Activated T-cell treated with anti-CD3 and anti-CD28 coated beads, Interleukin-2, amount 50 U/mL, for 4 hours (primary cell): ENCODE measurements around the gene TBRG4. TPM values are rescaled to one million over a fixed set of nuclear protein-coding genes. Genes with fewer than 3 reads are reported as not detected.

Source experiments
- ATAC-seq, 2 donors: fragments of 200-7000 bp; cut with Tn5 transposase; one replicate each; pipeline ENCODE4 v1.10.0; 2021
- DNase-seq: peaks from one replicate; pipeline ENCODE4 v3.0.0-alpha.2; 2020
- H3K27me3 Mint-ChIP-seq: one replicate; pipeline ENCODE4 v1.8.0; 2021; ENCODE audit warnings: low read depth, mixed read lengths
- H3K36me3 Mint-ChIP-seq: one replicate; pipeline ENCODE4 v1.8.0; 2022; ENCODE audit warnings: mixed read lengths; ENCODE audit not compliant: insufficient read depth
- H3K4me1 Mint-ChIP-seq: one replicate; pipeline ENCODE4 v1.8.0; 2021; ENCODE audit warnings: low read depth, mixed read lengths
- H3K4me3 Mint-ChIP-seq: one replicate; pipeline ENCODE4 v1.8.0; 2021; ENCODE audit warnings: mild to moderate bottlenecking, moderate library complexity, mixed read lengths
- H3K9me3 Mint-ChIP-seq: one replicate; pipeline ENCODE4 v1.8.0; 2021; ENCODE audit warnings: mixed read lengths
- total RNA-seq, 3 donors: library from RNA; stranded (reverse); gene quantifications; one replicate each; pipeline ENCODE4 v1.2.1, GENCODE V29; 2021

The TBRG4 gene
- total RNA-seq, 3 donors from 2014 or later = 206 to 236 (median 233) TPM

DNA sequence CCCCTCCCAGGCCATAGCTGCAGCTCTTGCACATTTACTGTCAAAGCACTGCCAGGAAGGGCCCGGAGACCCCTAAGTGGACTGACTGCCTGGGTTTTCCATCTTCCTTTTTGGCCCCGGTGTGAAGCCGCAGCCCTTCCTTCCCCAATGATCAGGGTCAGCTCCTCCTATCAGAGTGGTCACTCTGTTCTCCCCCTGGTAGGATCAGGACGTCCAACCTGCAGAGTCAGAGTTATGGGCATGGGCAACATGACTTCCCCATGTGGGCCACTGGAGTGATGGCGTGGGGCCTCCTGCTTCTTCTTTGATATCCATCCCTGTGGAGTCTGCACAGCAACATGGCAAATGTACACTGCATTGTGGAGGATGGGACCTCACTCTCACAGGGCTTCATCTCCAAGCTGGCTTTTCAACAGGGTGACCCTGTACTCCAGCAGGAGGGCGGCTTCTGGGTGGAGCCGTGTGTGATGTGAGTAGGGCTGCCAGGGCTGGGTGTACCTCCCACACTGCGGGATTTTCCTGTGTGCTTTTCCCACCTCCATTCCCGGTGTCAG, 39.7 kb upstream of the TBRG4 start:
- Mint-ChIP-seq H3K36me3 (no peaks in the 10 kb centered on the region), H3K4me3 (no peak overlapping the region), H3K4me1 (no peaks in the 10 kb centered on the region), H3K9me3 (no peaks in the 10 kb centered on the region), H3K27me3 (peaks cover 19% of the 10 kb centered on the region)
- DNase-seq = no peak
- no peak for ATAC-seq

DNA sequence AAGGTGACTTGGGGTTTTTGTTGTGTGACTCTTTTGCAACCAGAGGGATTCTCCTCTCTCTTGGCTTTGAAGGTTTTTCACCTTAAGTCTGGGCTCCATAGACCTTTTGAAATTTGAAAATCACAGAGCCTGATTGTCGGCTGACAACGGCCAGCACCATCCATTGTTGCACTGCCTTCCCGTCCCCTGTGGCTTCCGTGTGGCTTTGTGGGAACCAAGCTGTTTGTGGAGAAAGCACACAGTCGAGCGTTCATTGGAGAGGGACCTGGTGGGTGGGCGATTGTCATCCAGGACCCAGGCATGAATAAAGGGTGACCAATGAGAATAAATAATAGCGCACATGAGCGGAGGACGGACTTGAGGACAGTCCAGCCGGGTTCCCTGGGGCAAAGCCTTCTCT, 38.7 kb upstream of the TBRG4 start:
- H3K9me3 Mint-ChIP-seq = no peaks in the 10 kb centered on the region
- no peak for ATAC-seq
- no peaks in the 10 kb centered on the region for H3K4me1 Mint-ChIP-seq
- no peak for DNase-seq
- H3K27me3 Mint-ChIP-seq = peaks cover 20% of the 10 kb centered on the region
- no peaks in the 10 kb centered on the region for H3K36me3 Mint-ChIP-seq
- H3K4me3 Mint-ChIP-seq = no peak overlapping the region

DNA sequence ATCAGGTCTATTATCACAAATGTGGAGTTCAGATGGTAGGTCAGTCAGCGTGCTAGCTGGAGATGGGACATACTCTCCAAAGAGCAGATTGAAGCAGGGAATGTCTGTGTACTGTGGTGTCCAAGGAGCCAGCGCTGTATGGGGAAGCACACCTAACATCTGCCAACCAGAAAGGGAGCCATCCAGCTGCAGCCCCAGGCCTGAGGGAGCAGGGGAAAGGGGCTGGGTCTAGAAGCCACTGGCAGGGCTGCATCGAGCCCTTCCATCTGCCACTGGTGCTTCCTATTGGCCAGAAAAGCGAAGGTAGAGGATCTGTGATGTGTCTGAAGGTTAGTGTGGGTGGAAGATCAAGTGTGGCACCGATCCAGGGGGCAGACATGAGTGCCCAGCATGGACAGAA, 38.1 kb upstream of the TBRG4 start:
- no peak for ATAC-seq
- peaks cover 20% of the 10 kb centered on the region for H3K27me3 Mint-ChIP-seq
- H3K9me3 Mint-ChIP-seq = no peaks in the 10 kb centered on the region

DNA sequence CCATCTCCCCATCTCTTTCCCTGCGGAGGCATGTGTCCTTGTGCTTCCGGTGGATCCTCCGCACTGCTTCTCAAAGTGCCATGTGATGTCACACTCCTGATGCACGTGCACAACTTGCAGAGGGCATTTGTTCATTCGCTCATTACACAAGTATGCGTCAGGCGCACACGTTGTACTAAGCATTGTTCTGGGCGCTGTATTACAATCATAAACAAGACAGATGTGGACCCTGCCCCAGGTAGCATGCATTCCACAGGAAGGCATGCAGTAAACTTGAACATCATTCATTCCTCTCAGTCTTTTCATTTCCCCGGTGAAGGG, 37.1 kb upstream of the TBRG4 start:
- H3K27me3 Mint-ChIP-seq = peaks cover 24% of the 10 kb centered on the region
- H3K9me3 Mint-ChIP-seq = no peaks in the 10 kb centered on the region
- DNase-seq (no peak), ATAC-seq (no peak)
- no peaks in the 10 kb centered on the region for H3K36me3 Mint-ChIP-seq
- no peaks in the 10 kb centered on the region for H3K4me1 Mint-ChIP-seq
- no peak overlapping the region for H3K4me3 Mint-ChIP-seq

More for the DNA sequence above, 38.1 kb upstream of the TBRG4 start:
- no peak overlapping the region for H3K4me3 Mint-ChIP-seq
- no peaks in the 10 kb centered on the region for H3K36me3 Mint-ChIP-seq
- no peaks in the 10 kb centered on the region for H3K4me1 Mint-ChIP-seq
- no peak for DNase-seq

DNA sequence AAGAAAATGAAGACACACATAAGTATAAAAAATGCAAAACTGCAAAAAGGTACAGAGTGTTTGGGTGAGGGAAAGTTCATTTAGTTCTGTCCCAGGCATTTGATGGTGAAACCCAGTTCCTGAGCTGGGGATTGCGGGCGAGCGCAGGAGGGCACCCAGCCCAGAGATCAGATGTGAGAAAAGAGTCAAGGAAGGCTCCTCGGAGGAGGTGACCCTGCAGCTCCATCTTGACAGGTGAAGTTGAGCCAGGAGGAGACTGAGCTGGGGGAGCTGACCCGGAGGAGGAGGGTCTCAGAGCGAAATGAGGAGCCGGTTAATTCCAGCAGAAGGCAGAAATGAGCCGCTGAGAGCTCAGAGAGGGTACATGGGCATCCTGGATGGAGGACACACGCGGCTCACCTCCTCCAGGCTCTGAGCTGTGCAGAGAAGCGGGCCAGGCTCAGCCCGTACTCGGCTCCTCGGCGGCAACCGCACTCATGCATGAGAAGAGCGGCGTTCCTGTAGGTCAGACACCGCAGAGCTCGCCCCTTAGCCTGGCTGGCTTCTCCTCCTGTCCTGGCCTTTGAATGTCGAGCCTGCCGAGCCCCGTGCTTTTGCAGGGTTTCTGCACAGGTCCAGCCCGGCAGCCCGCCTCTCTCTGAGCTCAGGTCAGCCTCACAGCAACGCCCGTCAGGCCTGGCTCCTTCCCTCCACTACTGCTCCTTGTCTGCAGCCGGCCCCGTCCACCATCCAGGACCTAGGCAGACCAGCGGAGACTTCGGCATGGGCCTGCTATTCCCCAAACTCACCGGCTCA, 36.6 kb upstream of the TBRG4 start:
- Mint-ChIP-seq H3K4me1 (no peaks in the 10 kb centered on the region), H3K9me3 (no peaks in the 10 kb centered on the region), H3K4me3 (no peak overlapping the region), H3K27me3 (peaks cover 24% of the 10 kb centered on the region), H3K36me3 (no peaks in the 10 kb centered on the region)
- DNase-seq = no peak
- ATAC-seq = no peak

DNA sequence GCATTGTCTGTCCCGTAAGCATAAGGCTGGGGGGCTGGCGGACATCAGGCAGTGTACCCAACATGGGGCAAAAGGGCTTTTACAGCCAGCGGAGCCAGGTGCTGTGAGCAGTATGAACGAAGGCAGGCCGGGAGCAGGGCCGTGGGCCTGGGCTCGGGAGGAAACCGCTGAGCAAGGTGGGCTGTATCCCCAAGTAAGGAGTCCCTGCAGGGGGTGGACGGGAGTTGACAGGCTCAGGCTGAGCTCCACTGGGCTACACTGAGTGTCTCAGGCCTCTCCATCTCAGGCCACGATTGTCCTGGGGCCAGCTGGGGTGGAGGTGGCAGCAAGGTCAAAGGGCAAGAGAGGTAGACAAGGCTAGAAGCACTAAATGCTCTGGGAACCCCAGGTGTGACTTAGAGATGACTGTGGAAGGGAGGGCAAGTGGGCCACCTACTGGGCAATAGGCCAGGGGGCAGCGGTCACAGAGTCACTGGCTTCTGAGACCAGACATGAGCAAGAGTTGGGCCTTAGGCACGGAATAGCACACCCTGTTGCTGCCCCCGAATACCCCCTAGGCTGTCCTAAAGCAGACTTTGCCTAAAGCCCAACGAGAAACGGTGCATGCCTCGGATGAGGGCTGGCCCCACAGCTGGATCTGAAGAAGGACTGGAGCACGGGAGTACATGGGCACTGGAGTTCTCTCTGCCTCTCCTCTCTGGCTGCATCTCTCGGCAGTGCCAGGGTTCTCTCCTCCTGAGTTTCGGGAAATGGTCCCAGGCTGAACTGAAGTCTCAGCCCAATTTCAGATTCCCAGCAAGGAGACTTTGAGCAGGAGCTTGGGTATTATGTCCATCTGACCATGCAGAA, 35.3 kb upstream of the TBRG4 start:
- Mint-ChIP-seq H3K4me1 (no peaks in the 10 kb centered on the region), H3K36me3 (no peaks in the 10 kb centered on the region), H3K4me3 (no peak overlapping the region), H3K27me3 (peaks cover 20% of the 10 kb centered on the region), H3K9me3 (no peaks in the 10 kb centered on the region)
- no peak for DNase-seq
- no peak for ATAC-seq

DNA sequence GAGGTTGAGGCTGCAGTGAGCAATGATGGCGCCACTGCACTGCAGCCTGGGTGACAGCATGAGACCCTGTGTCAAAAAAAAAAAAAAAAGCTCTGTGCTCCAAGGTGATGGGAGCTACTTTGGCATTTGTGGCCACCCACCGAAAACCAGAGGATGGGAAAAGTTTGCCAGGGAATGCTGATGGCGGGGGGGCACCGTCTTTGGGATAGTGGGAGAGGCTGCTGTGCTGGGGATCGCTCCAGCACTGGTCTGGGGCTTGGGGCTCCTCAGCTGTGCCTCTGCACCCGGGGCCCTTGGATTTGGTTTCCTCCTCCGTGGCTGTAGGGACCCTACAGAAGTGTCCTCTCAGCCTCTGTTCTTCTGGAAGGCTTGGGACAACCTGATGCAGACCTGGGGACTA, 34.4 kb upstream of the TBRG4 start:
- Mint-ChIP-seq H3K27me3 (peaks cover 18% of the 10 kb centered on the region), H3K36me3 (no peaks in the 10 kb centered on the region), H3K4me3 (no peak overlapping the region), H3K9me3 (no peaks in the 10 kb centered on the region), H3K4me1 (peaks cover under 1% of the 10 kb centered on the region)
- no peak for ATAC-seq
- no peak for DNase-seq

DNA sequence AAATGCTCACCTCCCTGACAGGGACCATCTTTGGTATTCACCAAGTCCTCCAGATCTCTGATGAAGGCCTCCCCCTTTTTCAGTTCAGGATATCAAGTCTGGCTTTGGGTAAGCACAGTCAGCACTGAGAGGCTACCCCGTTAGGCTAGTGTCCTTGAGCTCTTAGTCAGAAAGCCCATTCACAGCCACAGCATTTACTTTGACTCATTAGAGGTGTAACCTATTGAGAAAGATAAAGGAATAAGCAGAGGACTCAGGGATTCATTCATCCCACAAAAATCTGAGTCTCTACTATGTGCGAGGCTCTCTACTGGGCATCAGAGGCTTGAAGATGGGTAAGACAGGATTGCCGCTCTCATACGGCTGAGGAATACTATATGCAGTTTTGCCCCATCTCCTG, 32.1 kb upstream of the TBRG4 start:
- H3K9me3 Mint-ChIP-seq = no peaks in the 10 kb centered on the region
- no peak for ATAC-seq
- H3K4me1 Mint-ChIP-seq = peaks cover 4% of the 10 kb centered on the region
- DNase-seq = no peak
- H3K4me3 Mint-ChIP-seq = no peak overlapping the region
- peaks cover 13% of the 10 kb centered on the region for H3K27me3 Mint-ChIP-seq
- no peaks in the 10 kb centered on the region for H3K36me3 Mint-ChIP-seq

DNA sequence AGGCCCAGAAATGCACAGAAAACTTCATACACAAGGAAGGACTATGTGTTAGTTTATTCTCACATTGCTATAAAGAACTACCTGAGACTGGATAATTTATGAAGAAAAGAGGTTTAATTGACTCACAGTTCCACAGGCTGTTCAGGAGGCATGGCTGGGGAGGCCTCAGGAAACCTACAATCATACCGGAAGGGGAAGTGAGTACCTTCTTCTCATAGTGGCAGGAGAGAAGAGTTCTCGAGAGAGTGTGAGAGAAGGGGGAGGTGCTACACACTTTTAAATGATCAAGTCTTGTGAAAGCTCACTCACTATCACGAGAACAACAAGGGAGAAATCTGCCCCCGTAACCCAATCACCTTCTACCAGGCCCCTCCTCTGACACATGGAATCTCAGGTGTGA, 29.3 kb upstream of the TBRG4 start:
- H3K9me3 Mint-ChIP-seq = no peaks in the 10 kb centered on the region
- H3K4me1 Mint-ChIP-seq = peaks cover 9% of the 10 kb centered on the region
- H3K36me3 Mint-ChIP-seq = no peaks in the 10 kb centered on the region
- peaks cover 5% of the 10 kb centered on the region for H3K27me3 Mint-ChIP-seq
- no peak for DNase-seq
- no peak overlapping the region for H3K4me3 Mint-ChIP-seq
- ATAC-seq = peak in 1 of 2 donors; percentile 36

DNA sequence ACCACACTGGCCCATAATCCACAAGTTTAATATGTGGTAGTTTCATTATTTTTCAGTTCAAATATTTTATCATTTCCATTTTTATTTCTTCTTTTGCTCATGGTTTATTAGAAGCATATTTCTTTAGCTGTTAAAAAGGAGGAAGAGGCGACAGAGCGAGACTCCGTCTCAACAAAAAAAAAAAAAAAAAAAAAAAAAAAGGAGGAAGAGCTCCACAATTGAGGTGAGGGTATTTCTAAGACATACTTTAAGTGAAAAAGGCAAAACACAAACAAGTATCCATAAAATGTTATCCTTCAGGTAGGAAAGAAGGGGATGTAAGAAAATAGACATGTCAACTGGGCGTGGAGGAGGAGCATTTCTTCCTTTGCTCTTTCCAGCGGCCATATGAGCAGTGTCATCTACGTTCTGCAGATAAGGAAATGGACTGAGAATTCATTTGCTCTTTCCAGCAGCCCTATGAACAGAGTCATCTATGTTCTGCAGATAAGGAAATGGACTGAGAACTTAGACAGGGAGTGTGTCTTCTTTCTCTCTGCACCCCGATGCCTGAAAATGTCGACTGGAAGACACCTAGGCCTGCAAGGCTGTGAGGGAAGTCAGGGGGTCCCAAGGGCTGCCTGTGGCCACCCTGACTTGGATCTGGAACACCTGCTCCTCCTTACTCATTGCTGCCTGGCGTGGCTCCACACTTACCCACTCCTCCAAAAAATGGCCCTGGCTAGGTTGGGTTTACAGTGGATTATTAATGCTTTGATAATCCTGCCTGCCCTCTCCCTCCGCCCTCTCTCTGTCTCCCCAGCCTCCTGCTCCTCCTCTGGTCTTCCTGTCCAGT, 27.2 kb upstream of the TBRG4 start:
- peaks cover 11% of the 10 kb centered on the region for H3K4me1 Mint-ChIP-seq
- H3K27me3 Mint-ChIP-seq = no peaks in the 10 kb centered on the region
- ATAC-seq (no peak), DNase-seq (no peak)
- H3K36me3 Mint-ChIP-seq = no peaks in the 10 kb centered on the region
- no peak overlapping the region for H3K4me3 Mint-ChIP-seq
- H3K9me3 Mint-ChIP-seq = no peaks in the 10 kb centered on the region

DNA sequence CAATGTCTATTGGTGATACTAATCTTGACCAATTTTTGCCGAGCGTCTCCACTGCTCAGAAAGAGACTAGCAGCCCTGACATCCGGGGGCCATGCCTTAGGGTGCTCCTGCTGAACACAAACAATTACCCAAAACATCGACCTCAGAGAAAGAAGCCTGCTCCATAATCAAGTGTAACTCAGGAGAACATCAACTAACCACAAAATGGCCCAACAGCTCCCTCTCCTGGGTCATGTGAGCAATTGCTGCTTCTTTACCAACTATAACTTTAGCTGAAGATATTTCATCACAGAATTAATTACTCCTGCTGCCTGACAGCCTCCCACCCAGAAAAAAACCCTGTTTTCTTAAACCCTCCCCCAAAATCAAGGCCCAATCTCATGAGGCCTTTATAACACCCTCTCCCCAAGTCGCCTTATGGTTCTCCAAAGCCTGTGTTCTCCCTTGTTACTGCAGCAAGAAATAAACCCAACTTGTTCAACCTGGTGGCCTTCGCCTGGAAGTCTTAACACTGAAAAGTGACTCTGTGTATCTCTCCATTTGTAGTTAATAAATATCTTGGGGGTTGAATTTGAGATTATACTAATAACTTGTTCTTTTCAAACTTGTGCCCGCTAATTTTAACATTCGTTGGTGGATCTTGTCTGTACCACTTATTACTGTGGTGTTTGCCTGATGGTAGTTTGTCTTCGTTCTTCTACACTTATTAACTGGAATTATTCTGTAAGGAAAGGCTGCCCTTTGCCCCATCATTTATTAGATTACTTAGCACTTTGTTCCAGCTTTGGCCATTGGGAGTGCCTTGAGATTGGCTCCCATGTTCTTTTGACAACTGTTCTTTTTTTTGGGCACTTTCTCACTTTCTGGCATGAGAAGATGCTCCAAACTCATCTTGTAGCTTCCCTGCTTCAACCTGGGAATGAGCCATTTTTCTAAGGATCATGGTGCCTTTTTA, 24.9 kb upstream of the TBRG4 start:
- Mint-ChIP-seq H3K9me3 (no peaks in the 10 kb centered on the region), H3K36me3 (no peaks in the 10 kb centered on the region), H3K4me3 (no peak overlapping the region), H3K4me1 (peaks cover 11% of the 10 kb centered on the region), H3K27me3 (no peaks in the 10 kb centered on the region)
- DNase-seq (peak; percentile 58), ATAC-seq (peak; percentile 83 to 89)

DNA sequence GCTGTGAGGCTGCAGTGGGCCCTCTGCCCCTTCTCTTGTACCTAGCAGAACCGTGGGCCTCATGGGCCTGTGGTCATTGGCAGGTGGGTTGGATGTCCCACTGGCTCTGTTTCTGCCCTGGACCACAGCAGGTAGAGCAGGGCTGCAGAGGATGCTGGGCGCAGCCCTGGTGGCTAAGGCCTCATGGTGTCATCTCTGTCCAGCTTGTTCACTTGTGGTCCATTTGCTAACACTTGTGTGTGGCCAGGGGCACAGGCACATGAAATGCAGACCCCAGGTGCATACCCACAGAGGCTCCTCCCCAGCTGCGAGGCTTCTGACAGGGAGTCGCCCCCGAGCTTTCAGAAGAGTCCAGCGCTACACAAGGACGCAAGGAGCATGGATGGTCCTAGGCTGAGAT, 22.4 kb upstream of the TBRG4 start:
- H3K4me1 Mint-ChIP-seq = peaks cover 7% of the 10 kb centered on the region
- no peak for ATAC-seq
- DNase-seq = no peak
- no peaks in the 10 kb centered on the region for H3K36me3 Mint-ChIP-seq
- H3K27me3 Mint-ChIP-seq = no peaks in the 10 kb centered on the region
- H3K4me3 Mint-ChIP-seq = no peak overlapping the region
- H3K9me3 Mint-ChIP-seq = no peaks in the 10 kb centered on the region

DNA sequence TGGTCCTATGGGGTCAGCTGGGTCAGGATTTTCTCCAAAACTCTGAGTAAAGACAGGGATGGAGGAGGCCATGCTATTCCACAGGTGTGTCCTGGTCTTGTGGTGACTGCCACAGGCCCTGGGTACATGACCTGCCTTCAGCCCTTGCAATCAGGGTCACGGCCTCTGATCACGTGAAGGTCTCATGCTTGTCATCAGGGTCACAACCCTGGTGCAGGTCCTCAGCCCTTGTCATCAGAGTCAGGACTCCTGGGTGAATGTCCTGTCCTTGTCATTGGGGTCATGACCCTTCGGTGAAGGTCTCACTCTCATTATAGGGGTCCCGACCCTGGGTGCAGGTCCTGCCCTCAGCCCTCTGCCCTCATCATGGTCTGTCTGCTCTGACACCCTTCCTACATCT, 21.9 kb upstream of the TBRG4 start:
- no peak for ATAC-seq

More for the DNA sequence above, 21.9 kb upstream of the TBRG4 start:
- Mint-ChIP-seq H3K9me3 (no peaks in the 10 kb centered on the region), H3K27me3 (no peaks in the 10 kb centered on the region), H3K4me3 (no peak overlapping the region), H3K4me1 (peaks cover 7% of the 10 kb centered on the region), H3K36me3 (no peaks in the 10 kb centered on the region)
- DNase-seq = no peak
